ENCODE measurements around the gene ARHGAP12.
"Not testable (repeated sequence)": the region's sequence is repeated elsewhere in the genome, so short reads cannot be mapped to it uniquely, and the experiment has no call there.

ARHGAP12 gene

DNA sequence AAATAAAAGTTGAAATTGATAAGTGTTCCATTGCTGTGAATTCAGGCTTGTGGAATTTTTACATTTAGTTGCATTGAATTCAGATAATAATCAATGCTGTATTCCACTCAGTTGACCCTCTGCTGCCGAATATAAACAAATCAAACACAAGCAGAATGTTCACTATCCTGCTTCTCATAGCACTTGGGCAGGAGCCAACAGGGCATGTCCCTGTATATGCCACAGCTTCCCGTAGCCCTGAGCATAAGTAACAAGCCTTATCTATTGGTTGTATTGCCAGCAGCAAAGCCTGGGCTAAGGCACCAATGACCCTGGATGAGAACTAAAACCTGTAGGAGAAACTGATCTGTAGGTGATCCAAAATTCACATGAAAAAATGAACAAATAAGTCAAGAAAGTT lies 145.9 kb downstream of the ARHGAP12 start:
- Histone ChIP-seq H3K9ac (ENCODE audit: low read depth, low read length) (no peak overlapping the region), H3K4me1 (ENCODE audit: control insufficient read depth, insufficient read depth, low read length) (no peaks in the 10 kb centered on the region), H3K36me3 (ENCODE audit: control insufficient read depth, insufficient read depth, low read length) (no peaks in the 10 kb centered on the region), H3K27me3 (ENCODE audit: control insufficient read depth, insufficient read depth, low read length) (no peaks in the 10 kb centered on the region), H3K9me3 (ENCODE audit: control insufficient read depth, insufficient read depth, low read length) (no peaks in the 10 kb centered on the region), H3K4me3 (ENCODE audit: low read depth, low read length) (no peak overlapping the region), H3K27ac (ENCODE audit: low read depth, low read length) (no peak overlapping the region)

DNA sequence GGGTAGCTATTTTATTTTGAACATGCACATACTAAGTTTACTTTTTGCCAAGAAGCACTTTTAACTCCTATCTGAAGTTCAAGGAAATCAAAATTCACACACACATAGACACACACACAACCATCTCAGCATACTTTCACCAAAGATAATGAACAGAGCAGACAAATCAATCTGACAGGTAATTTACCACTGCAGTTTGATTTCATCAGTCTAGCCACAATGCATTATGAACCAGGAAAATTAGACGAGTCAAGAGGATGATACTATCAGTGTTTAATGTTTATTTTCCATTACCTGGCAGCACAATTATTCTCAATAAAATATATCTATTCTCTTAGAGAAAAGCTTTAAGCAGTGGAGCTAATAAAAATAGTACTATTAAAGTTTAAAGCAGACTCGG lies 147.9 kb downstream of the ARHGAP12 start:
- Histone ChIP-seq H3K9me3 (ENCODE audit: control insufficient read depth, insufficient read depth, low read length) (no peaks in the 10 kb centered on the region), H3K4me1 (ENCODE audit: control insufficient read depth, insufficient read depth, low read length) (no peaks in the 10 kb centered on the region), H3K4me3 (ENCODE audit: low read depth, low read length) (no peak overlapping the region), H3K27ac (ENCODE audit: low read depth, low read length) (no peak overlapping the region), H3K9ac (ENCODE audit: low read depth, low read length) (no peak overlapping the region), H3K27me3 (ENCODE audit: control insufficient read depth, insufficient read depth, low read length) (no peaks in the 10 kb centered on the region), H3K36me3 (ENCODE audit: control insufficient read depth, insufficient read depth, low read length) (no peaks in the 10 kb centered on the region)

- H3K4me1 ChIP-seq (ENCODE audit: control insufficient read depth, insufficient read depth, low read length) = no peaks in the 10 kb centered on the region
- no peak overlapping the region for H3K4me3 ChIP-seq (ENCODE audit: low read depth, low read length)
- H3K9ac ChIP-seq (ENCODE audit: low read depth, low read length) = no peak overlapping the region
- no peak overlapping the region for H3K27ac ChIP-seq (ENCODE audit: low read depth, low read length)
- H3K36me3 ChIP-seq (ENCODE audit: control insufficient read depth, insufficient read depth, low read length) = no peaks in the 10 kb centered on the region
- H3K9me3 ChIP-seq (ENCODE audit: control insufficient read depth, insufficient read depth, low read length) = no peaks in the 10 kb centered on the region
- H3K27me3 ChIP-seq (ENCODE audit: control insufficient read depth, insufficient read depth, low read length) = no peaks in the 10 kb centered on the region
Measured at GRCh38 chr10:31778627-31779026, 150.0 kb downstream of the ARHGAP12 start.

DNA sequence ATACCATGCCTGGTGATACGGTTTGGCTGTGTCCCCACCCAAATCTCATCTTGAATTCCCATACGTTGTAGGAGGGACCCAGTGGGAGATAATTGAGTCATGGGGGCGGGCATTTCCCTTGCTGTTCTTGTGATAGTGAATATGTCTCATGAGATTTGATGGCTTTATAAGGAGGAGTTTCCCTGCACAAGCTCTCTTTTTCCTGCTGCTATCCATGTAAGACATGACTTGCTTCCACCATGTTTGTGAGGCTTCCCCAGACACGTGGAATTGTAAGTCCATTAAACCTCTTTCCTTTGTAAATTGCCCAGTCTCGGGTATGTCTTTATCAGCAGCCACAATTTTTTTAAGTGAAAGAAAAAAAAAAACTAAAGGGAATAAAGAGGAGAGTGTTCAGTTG lies 152.5 kb downstream of the ARHGAP12 start:
- Histone ChIP-seq H3K27me3 (ENCODE audit: control insufficient read depth, insufficient read depth, low read length) (no peaks in the 10 kb centered on the region), H3K27ac (ENCODE audit: low read depth, low read length) (no peak overlapping the region)

DNA sequence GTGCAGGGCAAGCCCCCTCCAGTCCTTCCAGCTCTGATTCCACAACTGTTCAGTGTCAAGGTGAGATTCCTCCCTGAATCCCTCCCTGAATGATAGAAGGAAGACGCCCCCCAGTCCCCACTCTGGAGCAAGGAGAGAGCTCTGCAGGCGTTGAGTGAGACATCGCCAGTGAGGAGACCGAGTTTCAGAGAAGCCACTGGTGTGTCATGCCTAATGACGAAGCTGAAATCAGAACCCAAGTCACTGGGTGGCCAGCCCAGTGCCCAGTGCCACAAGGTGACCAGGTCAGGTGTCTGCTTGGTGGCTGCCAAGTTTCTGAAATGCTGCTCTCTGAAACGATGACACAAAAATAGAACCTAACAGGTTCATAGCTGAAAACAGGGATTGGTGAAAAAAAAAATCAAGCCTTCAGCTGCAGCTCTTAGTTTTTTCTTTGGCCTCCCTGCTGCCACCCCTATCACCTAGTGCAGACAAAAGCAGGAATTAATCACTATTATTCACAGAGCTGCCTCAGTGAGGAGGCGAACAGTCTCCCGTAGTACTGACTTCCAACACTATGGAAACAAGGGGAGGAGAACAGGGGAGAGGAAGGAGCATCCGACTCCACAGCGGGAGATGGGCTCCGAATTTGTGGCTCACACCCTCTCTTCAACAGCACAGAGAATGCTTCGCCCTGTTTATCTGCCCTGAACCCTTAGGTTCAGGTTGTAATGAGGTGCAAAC lies 153.5 kb downstream of the ARHGAP12 start:
- no peak overlapping the region for H3K27ac ChIP-seq (ENCODE audit: low read depth, low read length)
- H3K4me3 ChIP-seq (ENCODE audit: low read depth, low read length) = no peak overlapping the region
- no peaks in the 10 kb centered on the region for H3K36me3 ChIP-seq (ENCODE audit: control insufficient read depth, insufficient read depth, low read length)
- no peaks in the 10 kb centered on the region for H3K9me3 ChIP-seq (ENCODE audit: control insufficient read depth, insufficient read depth, low read length)
- no peaks in the 10 kb centered on the region for H3K4me1 ChIP-seq (ENCODE audit: control insufficient read depth, insufficient read depth, low read length)
- no peak overlapping the region for H3K9ac ChIP-seq (ENCODE audit: low read depth, low read length)
- no peaks in the 10 kb centered on the region for H3K27me3 ChIP-seq (ENCODE audit: control insufficient read depth, insufficient read depth, low read length)

More for the DNA sequence above, 152.5 kb downstream of the ARHGAP12 start:
- Histone ChIP-seq H3K36me3 (ENCODE audit: control insufficient read depth, insufficient read depth, low read length) (no peaks in the 10 kb centered on the region), H3K9ac (ENCODE audit: low read depth, low read length) (no peak overlapping the region), H3K4me3 (ENCODE audit: low read depth, low read length) (no peak overlapping the region), H3K4me1 (ENCODE audit: control insufficient read depth, insufficient read depth, low read length) (no peaks in the 10 kb centered on the region), H3K9me3 (ENCODE audit: control insufficient read depth, insufficient read depth, low read length) (no peaks in the 10 kb centered on the region)

GRCh38 chr10:31774299-31774900 lies 154.2 kb downstream of the ARHGAP12 start:
- no peaks in the 10 kb centered on the region for H3K27me3 ChIP-seq (ENCODE audit: control insufficient read depth, insufficient read depth, low read length)
- H3K36me3 ChIP-seq (ENCODE audit: control insufficient read depth, insufficient read depth, low read length) = no peaks in the 10 kb centered on the region
- H3K27ac ChIP-seq (ENCODE audit: low read depth, low read length) = no peak overlapping the region
- H3K4me1 ChIP-seq (ENCODE audit: control insufficient read depth, insufficient read depth, low read length) = no peaks in the 10 kb centered on the region
- no peak overlapping the region for H3K9ac ChIP-seq (ENCODE audit: low read depth, low read length)
- no peak overlapping the region for H3K4me3 ChIP-seq (ENCODE audit: low read depth, low read length)
- no peaks in the 10 kb centered on the region for H3K9me3 ChIP-seq (ENCODE audit: control insufficient read depth, insufficient read depth, low read length)

DNA sequence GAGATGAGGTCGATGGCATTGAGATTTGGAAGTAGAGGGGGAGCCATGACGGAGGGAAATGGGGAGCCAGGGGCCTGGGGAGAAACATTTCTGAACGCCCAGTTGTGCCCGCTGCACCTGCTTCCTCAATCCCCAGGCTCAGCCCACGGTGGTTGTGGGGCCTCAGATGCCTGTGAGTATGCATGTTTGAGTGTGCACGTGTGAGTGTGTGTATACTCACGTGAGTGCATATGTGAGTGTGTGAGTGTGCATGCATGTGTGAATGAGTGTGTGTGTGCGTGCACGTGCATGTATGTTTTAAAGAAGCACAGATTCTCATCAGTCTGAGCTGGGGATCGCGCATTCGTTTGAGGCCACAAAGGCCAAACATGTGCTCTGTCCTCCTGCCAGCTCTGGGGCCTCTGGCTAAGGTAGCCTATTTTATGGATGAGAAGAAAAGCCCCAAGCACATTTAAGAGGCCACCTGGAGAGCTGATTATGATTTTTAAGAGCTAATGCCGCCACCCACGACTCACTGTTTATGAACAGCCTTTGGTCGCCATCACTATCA lies 154.8 kb downstream of the ARHGAP12 start:
- no peaks in the 10 kb centered on the region for H3K4me1 ChIP-seq (ENCODE audit: control insufficient read depth, insufficient read depth, low read length)
- H3K9ac ChIP-seq (ENCODE audit: low read depth, low read length) = no peak overlapping the region
- no peak overlapping the region for H3K27ac ChIP-seq (ENCODE audit: low read depth, low read length)
- H3K4me3 ChIP-seq (ENCODE audit: low read depth, low read length) = no peak overlapping the region
- no peaks in the 10 kb centered on the region for H3K9me3 ChIP-seq (ENCODE audit: control insufficient read depth, insufficient read depth, low read length)
- H3K27me3 ChIP-seq (ENCODE audit: control insufficient read depth, insufficient read depth, low read length) = no peaks in the 10 kb centered on the region
- H3K36me3 ChIP-seq (ENCODE audit: control insufficient read depth, insufficient read depth, low read length) = no peaks in the 10 kb centered on the region

GRCh38 chr10:31771331-31771831 lies 157.2 kb downstream of the ARHGAP12 start:
- Histone ChIP-seq H3K36me3 (ENCODE audit: control insufficient read depth, insufficient read depth, low read length) (no peaks in the 10 kb centered on the region), H3K9ac (ENCODE audit: low read depth, low read length) (no peak overlapping the region), H3K4me3 (ENCODE audit: low read depth, low read length) (no peak overlapping the region), H3K9me3 (ENCODE audit: control insufficient read depth, insufficient read depth, low read length) (no peaks in the 10 kb centered on the region), H3K4me1 (ENCODE audit: control insufficient read depth, insufficient read depth, low read length) (no peaks in the 10 kb centered on the region), H3K27ac (ENCODE audit: low read depth, low read length) (no peak overlapping the region), H3K27me3 (ENCODE audit: control insufficient read depth, insufficient read depth, low read length) (no peaks in the 10 kb centered on the region)

GRCh38 chr10:31770307-31770902 lies 158.2 kb downstream of the ARHGAP12 start:
- no peaks in the 10 kb centered on the region for H3K36me3 ChIP-seq (ENCODE audit: control insufficient read depth, insufficient read depth, low read length)
- no peaks in the 10 kb centered on the region for H3K9me3 ChIP-seq (ENCODE audit: control insufficient read depth, insufficient read depth, low read length)
- no peaks in the 10 kb centered on the region for H3K4me1 ChIP-seq (ENCODE audit: control insufficient read depth, insufficient read depth, low read length)
- no peak overlapping the region for H3K9ac ChIP-seq (ENCODE audit: low read depth, low read length)
- H3K4me3 ChIP-seq (ENCODE audit: low read depth, low read length) = no peak overlapping the region
- no peak overlapping the region for H3K27ac ChIP-seq (ENCODE audit: low read depth, low read length)
- no peaks in the 10 kb centered on the region for H3K27me3 ChIP-seq (ENCODE audit: control insufficient read depth, insufficient read depth, low read length)

- Histone ChIP-seq H3K27me3 (ENCODE audit: control insufficient read depth, insufficient read depth, low read length) (no peaks in the 10 kb centered on the region), H3K27ac (ENCODE audit: low read depth, low read length) (no peak overlapping the region), H3K4me3 (ENCODE audit: low read depth, low read length) (no peak overlapping the region), H3K9ac (ENCODE audit: low read depth, low read length) (no peak overlapping the region), H3K36me3 (ENCODE audit: control insufficient read depth, insufficient read depth, low read length) (no peaks in the 10 kb centered on the region), H3K9me3 (ENCODE audit: control insufficient read depth, insufficient read depth, low read length) (no peaks in the 10 kb centered on the region), H3K4me1 (ENCODE audit: control insufficient read depth, insufficient read depth, low read length) (no peaks in the 10 kb centered on the region)
Measured at GRCh38 chr10:31769564-31769963, 159.1 kb downstream of the ARHGAP12 start.

DNA sequence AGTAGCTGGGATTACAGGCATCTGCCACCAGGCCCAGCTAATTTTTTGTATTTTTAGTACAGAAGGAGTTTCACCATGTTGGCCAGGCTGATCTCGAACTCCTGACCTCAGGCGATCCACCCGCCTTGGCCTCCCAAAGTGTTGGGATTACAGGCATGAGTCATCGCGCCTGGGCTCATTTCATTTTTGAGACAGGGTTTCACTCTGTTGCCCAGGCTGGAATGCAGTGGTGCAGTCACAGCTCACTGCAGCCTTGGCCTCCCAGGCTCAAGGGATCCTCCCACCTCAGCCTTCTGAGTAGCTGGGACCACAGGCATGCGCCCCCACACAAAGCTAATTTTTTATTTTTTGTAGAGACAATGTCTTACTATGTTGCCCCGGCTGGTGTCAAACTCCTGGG lies 159.7 kb downstream of the ARHGAP12 start:
- not testable (repeated sequence) for H3K27me3 ChIP-seq (ENCODE audit: control insufficient read depth, insufficient read depth, low read length); H3K4me1 ChIP-seq (ENCODE audit: control insufficient read depth, insufficient read depth, low read length); H3K36me3 ChIP-seq (ENCODE audit: control insufficient read depth, insufficient read depth, low read length); H3K4me3 ChIP-seq (ENCODE audit: low read depth, low read length); H3K27ac ChIP-seq (ENCODE audit: low read depth, low read length); H3K9ac ChIP-seq (ENCODE audit: low read depth, low read length); H3K9me3 ChIP-seq (ENCODE audit: control insufficient read depth, insufficient read depth, low read length)

All from HUES48 (cell line).